ENCODE data around the gene ZFHX2. TPM values are rescaled to one million over a fixed set of nuclear protein-coding genes. Genes with fewer than 3 reads are reported as not detected.

Gene ZFHX2
- total and polyA plus RNA-seq, 4 experiments from 2014 or later: 0.35 to 0.36 TPM; not detected in 2

- Mint-ChIP-seq H3K9me3 (no peaks in the 10 kb centered on the region), H3K36me3 (peaks cover 32 to 56% of the 10 kb centered on the region in 2 donors), H3K4me3 (no peak overlapping the region), H3K27me3 (no peaks in the 10 kb centered on the region), H3K27ac (peak overlapping the region in 2 of 7 donors; percentile 50 to 82), H3K4me1 (peaks cover 22 to 54% (median 36%) of the 10 kb centered on the region in 4 donors)
- CTCF ChIA-PET (ENCODE audit: partially characterized antibody): interaction anchor here (0.5 to 9.5 kb wide), 25 partner anchors 8 to 259 kb away, joined by 3 to 174 read pairs (median 5); partner anchors contain the start of gene ZFHX2
- no peak overlapping the region for H3K27ac ChIP-seq (ENCODE audit: low read depth, low read length)
- no peak for DNase-seq
- H3K27me3 ChIP-seq (ENCODE audit: insufficient read depth, low read length): no peaks in the 10 kb centered on the region
- intact Hi-C loops (cut with micrococcal nuclease): loop anchor here (5.0 to 10.0 kb wide), 2 partner anchors 465 to 882 kb away; partner anchors contain the start of genes ACIN1, C14orf119 and SDR39U1
- H3K4me3 ChIP-seq (ENCODE audit: low read length in 2 of 2): no peak overlapping the region
- H3K36me3 ChIP-seq (ENCODE audit: insufficient read depth, low read length): peaks cover 64% of the 10 kb centered on the region
- POLR2A ChIA-PET (ENCODE audit: partially characterized antibody): interaction anchor here (1.2 to 3.7 kb wide), 5 partner anchors 7 to 258 kb away, joined by 3 to 44 read pairs (median 4); partner anchors contain the start of genes AP1G2 and PPP1R3E
- H3K9me3 ChIP-seq (ENCODE audit: control insufficient read depth in 1 of 2, low read length in 2 of 2): no peaks in the 10 kb centered on the region
- H3K4me1 ChIP-seq (ENCODE audit: insufficient read depth, low read length): peaks cover 25% of the 10 kb centered on the region
These were observed 8.5 kb upstream of the ZFHX2 start for GRCh38 chr14:23559926-23560520.

- POLR2A ChIA-PET (ENCODE audit: partially characterized antibody): interaction anchor here (1.0 to 3.7 kb wide), 6 partner anchors 8 to 555 kb away, joined by 3 to 44 read pairs (median 4); partner anchors contain the start of genes AP1G2, DCAF11 and PPP1R3E
- H3K4me1 Mint-ChIP-seq: peaks cover 22 to 46% (median 33%) of the 10 kb centered on the region in 4 donors
- no peaks in the 10 kb centered on the region for H3K9me3 Mint-ChIP-seq
- peak overlapping the region in 1 of 8 donors; percentile 36 for H3K4me3 Mint-ChIP-seq
- Histone ChIP-seq H3K27ac (ENCODE audit: low read depth, low read length) (no peak overlapping the region), H3K4me1 (ENCODE audit: insufficient read depth, low read length) (peaks cover 25% of the 10 kb centered on the region), H3K36me3 (ENCODE audit: insufficient read depth, low read length) (peaks cover 57% of the 10 kb centered on the region), H3K4me3 (ENCODE audit: low read length in 2 of 2) (no peak overlapping the region), H3K9me3 (ENCODE audit: control insufficient read depth in 1 of 2, low read length in 2 of 2) (no peaks in the 10 kb centered on the region), H3K27me3 (ENCODE audit: insufficient read depth, low read length) (no peaks in the 10 kb centered on the region)
- CTCF ChIA-PET (ENCODE audit: partially characterized antibody): interaction anchor here (0.7 to 9.5 kb wide), 23 partner anchors 8 to 258 kb away, joined by 3 to 174 read pairs (median 5); partner anchors contain the start of genes AP1G2 and ZFHX2
- intact Hi-C loops (cut with micrococcal nuclease): loop anchor here (5.0 to 10.0 kb wide), 2 partner anchors 464 to 883 kb away; partner anchors contain the start of genes ACIN1, C14orf119 and SDR39U1
- peaks cover 28 to 49% of the 10 kb centered on the region in 2 donors for H3K36me3 Mint-ChIP-seq
- DNase-seq: peak; percentile 54 to 65 (median 57)
- H3K27ac Mint-ChIP-seq: peak overlapping the region in 2 of 7 donors; percentile 46 to 82
- H3K27me3 Mint-ChIP-seq: no peaks in the 10 kb centered on the region
These were observed 7.7 kb upstream of the ZFHX2 start for GRCh38 chr14:23559010-23559925.

- intact Hi-C loops (cut with micrococcal nuclease): loop anchor here (5.0 to 10.0 kb wide), 2 partner anchors 464 to 884 kb away; partner anchors contain the start of genes ACIN1, C14orf119 and SDR39U1
- ChIA-PET POLR2A (ENCODE audit: partially characterized antibody) (interaction anchor here (1.0 to 3.7 kb wide), 4 partner anchors 9 to 556 kb away, joined by 3 to 44 read pairs (median 4); partner anchors contain the start of genes AP1G2 and DCAF11), CTCF (ENCODE audit: partially characterized antibody) (interaction anchor here (1.2 to 9.5 kb wide), 13 partner anchors 8 to 232 kb away, joined by 3 to 174 read pairs (median 5); partner anchors contain the start of genes AP1G2 and ZFHX2)
- no peaks in the 10 kb centered on the region for H3K27me3 ChIP-seq (ENCODE audit: insufficient read depth, low read length)
- H3K4me3 Mint-ChIP-seq: peak overlapping the region in 2 of 8 donors; percentile 8 to 22
- peaks cover 24 to 42% of the 10 kb centered on the region in 2 donors for H3K36me3 Mint-ChIP-seq
- H3K27ac ChIP-seq (ENCODE audit: low read depth, low read length): no peak overlapping the region
- peak overlapping the region in 5 of 7 donors; percentile 32 to 93 (median 57) for H3K27ac Mint-ChIP-seq
- no peaks in the 10 kb centered on the region for H3K9me3 ChIP-seq (ENCODE audit: control insufficient read depth in 1 of 2, low read length in 2 of 2)
- H3K36me3 ChIP-seq (ENCODE audit: insufficient read depth, low read length): peaks cover 49% of the 10 kb centered on the region
- no peak for DNase-seq
- H3K27me3 Mint-ChIP-seq: no peaks in the 10 kb centered on the region
- H3K4me1 Mint-ChIP-seq: peaks cover 19 to 41% (median 31%) of the 10 kb centered on the region in 4 donors
- H3K4me1 ChIP-seq (ENCODE audit: insufficient read depth, low read length): peaks cover 25% of the 10 kb centered on the region
- no peaks in the 10 kb centered on the region for H3K9me3 Mint-ChIP-seq
- H3K4me3 ChIP-seq (ENCODE audit: low read length in 2 of 2): no peak overlapping the region
These were observed 6.9 kb upstream of the ZFHX2 start for GRCh38 chr14:23558346-23559009.

- ChIA-PET POLR2A (ENCODE audit: partially characterized antibody) (interaction anchor here (1.0 to 3.7 kb wide), 3 partner anchors 8 to 556 kb away, joined by 3 to 44 read pairs (median 3); partner anchors contain the start of genes AP1G2 and DCAF11), CTCF (ENCODE audit: partially characterized antibody) (interaction anchor here (1.2 to 9.5 kb wide), 9 partner anchors 8 to 231 kb away, joined by 3 to 174 read pairs (median 15); partner anchors contain the start of genes AP1G2 and ZFHX2)
- H3K27me3 Mint-ChIP-seq: no peaks in the 10 kb centered on the region
- Histone ChIP-seq H3K27me3 (ENCODE audit: insufficient read depth, low read length) (no peaks in the 10 kb centered on the region), H3K36me3 (ENCODE audit: insufficient read depth, low read length) (peaks cover 44% of the 10 kb centered on the region), H3K4me1 (ENCODE audit: insufficient read depth, low read length) (peaks cover 25% of the 10 kb centered on the region), H3K9me3 (ENCODE audit: control insufficient read depth in 1 of 2, low read length in 2 of 2) (no peaks in the 10 kb centered on the region), H3K4me3 (ENCODE audit: low read length in 2 of 2) (no peak overlapping the region), H3K27ac (ENCODE audit: low read depth, low read length) (no peak overlapping the region)
- H3K27ac Mint-ChIP-seq: peak overlapping the region; percentile 43 to 93 (median 87)
- peaks cover 17 to 37% (median 28%) of the 10 kb centered on the region in 4 donors for H3K4me1 Mint-ChIP-seq
- no peaks in the 10 kb centered on the region for H3K9me3 Mint-ChIP-seq
- H3K4me3 Mint-ChIP-seq: peak overlapping the region in 6 of 8 donors; percentile 37 to 80 (median 68)
- intact Hi-C loops (cut with micrococcal nuclease): loop anchor here (2.0 to 10.0 kb wide), 3 partner anchors 463 to 884 kb away; partner anchors contain the start of genes ACIN1, C14orf119, PSME1 and SDR39U1
- no peak for DNase-seq
- peaks cover 22 to 37% of the 10 kb centered on the region in 2 donors for H3K36me3 Mint-ChIP-seq
These were observed 6.4 kb upstream of the ZFHX2 start for GRCh38 chr14:23557946-23558345.

DNA sequence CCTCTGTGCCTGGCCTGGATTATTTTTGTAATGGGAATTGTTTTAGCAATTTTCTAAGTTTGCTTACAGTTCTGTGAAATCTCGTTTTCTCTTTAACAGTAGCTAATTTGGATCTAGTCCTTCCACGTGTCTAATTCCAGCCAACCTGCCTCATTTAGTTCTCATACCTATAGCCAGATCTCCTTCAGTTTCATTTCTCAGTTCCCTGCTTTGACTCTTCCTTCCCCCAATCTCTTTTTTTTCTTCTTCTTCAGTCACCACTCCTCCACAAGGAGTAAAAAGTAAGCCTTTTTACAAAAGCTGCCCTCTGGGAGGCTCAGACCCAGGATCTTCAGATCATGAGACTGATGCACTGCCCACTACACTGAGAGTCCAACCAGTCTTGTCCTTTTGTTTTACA lies 6.0 kb upstream of the ZFHX2 start:
- no peak overlapping the region for H3K4me3 ChIP-seq (ENCODE audit: low read length in 2 of 2)
- H3K27me3 ChIP-seq (ENCODE audit: insufficient read depth, low read length): no peaks in the 10 kb centered on the region
- Mint-ChIP-seq H3K27me3 (no peaks in the 10 kb centered on the region), H3K4me3 (peak overlapping the region; percentile 31 to 81 (median 68)), H3K9me3 (no peaks in the 10 kb centered on the region), H3K36me3 (peaks cover 18 to 33% of the 10 kb centered on the region in 2 donors), H3K4me1 (peaks cover 15 to 33% (median 25%) of the 10 kb centered on the region in 4 donors), H3K27ac (peak overlapping the region; percentile 43 to 93 (median 87))
- H3K4me1 ChIP-seq (ENCODE audit: insufficient read depth, low read length): peaks cover 25% of the 10 kb centered on the region
- intact Hi-C loops (cut with micrococcal nuclease): loop anchor here (2.0 to 10.0 kb wide), 3 partner anchors 463 to 885 kb away; partner anchors contain the start of genes ACIN1, C14orf119, PSME1 and SDR39U1
- H3K9me3 ChIP-seq (ENCODE audit: control insufficient read depth in 1 of 2, low read length in 2 of 2): no peaks in the 10 kb centered on the region
- peaks cover 42% of the 10 kb centered on the region for H3K36me3 ChIP-seq (ENCODE audit: insufficient read depth, low read length)
- ChIA-PET CTCF (ENCODE audit: partially characterized antibody) (interaction anchor here (1.2 to 9.5 kb wide), 8 partner anchors 7 to 80 kb away, joined by 3 to 174 read pairs (median 18); partner anchors contain the start of genes AP1G2 and ZFHX2), POLR2A (ENCODE audit: partially characterized antibody) (interaction anchor here (1.7 to 3.7 kb wide), 2 partner anchors 10 to 557 kb away, joined by 3 to 44 read pairs; partner anchors contain the start of genes AP1G2 and DCAF11)
- DNase-seq: no peak
- no peak overlapping the region for H3K27ac ChIP-seq (ENCODE audit: low read depth, low read length)

Data from CD4-positive, alpha-beta memory T cell (primary cell).